H1 (cell line): ENCODE results near the gene PLPPR1. TPM values are rescaled to one million over a fixed set of nuclear protein-coding genes. Genes with fewer than 3 reads are reported as not detected.

Source experiments
- CTCF ChIA-PET: fragments of 300-600 bp; sonication (Branson Sonifier 250); formaldehyde crosslinking; loops from one replicate; lab custom pipeline; 2021; ENCODE audit not compliant: partially characterized antibody; lab: Charles Lee
- POLR2A ChIA-PET: fragments of 300-600 bp; sonication (Branson Sonifier 250); formaldehyde crosslinking; loops from one replicate; lab custom pipeline; 2021; ENCODE audit warnings: inconsistent platforms; ENCODE audit not compliant: partially characterized antibody; lab: Charles Lee
- DNase-seq, 2 experiments: peaks; one replicate each; pipeline versions ENCODE4 v3.0.0 to v3.0.0-alpha.2; 2010 to 2022; ENCODE audit warnings: low spot score in 2 of 2, low read depth in 1 of 2, mixed read lengths in 1 of 2
- FAIRE-seq: peaks from 2 replicates; lab custom pipeline; 2011; peaks lifted over from hg19 to GRCh38; lab: Jason Lieb, UNC
- H2AFZ ChIP-seq: 2 replicates; pipeline ENCODE4 v1.8.1; 2012; ENCODE audit warnings: low read length, inconsistent platforms
- H2AK5ac ChIP-seq: 2 replicates; pipeline ENCODE4 v1.6.1; 2013; ENCODE audit warnings: low read depth, low read length
- H2BK120ac ChIP-seq: replicated peaks from 2 replicates; pipeline ENCODE3; 2013; ENCODE audit warnings: low read depth, low read length, inconsistent platforms
- H2BK12ac ChIP-seq: 2 replicates; pipeline ENCODE4 v1.6.1; 2013; ENCODE audit warnings: low read depth, low read length
- H2BK15ac ChIP-seq: 2 replicates; pipeline ENCODE4 v1.6.1; 2013; ENCODE audit warnings: low read length
- H2BK20ac ChIP-seq: 2 replicates; pipeline ENCODE4 v1.6.1; 2013; ENCODE audit warnings: low read length
- H2BK5ac ChIP-seq: 2 replicates; pipeline ENCODE4 v1.6.1; 2013; ENCODE audit warnings: low read depth, low read length
- H3K14ac ChIP-seq: 2 replicates; pipeline ENCODE4 v1.6.1; 2013; ENCODE audit warnings: inconsistent platforms; ENCODE audit not compliant: insufficient read length
- H3K18ac ChIP-seq: 2 replicates; pipeline ENCODE4 v1.6.1; 2013; ENCODE audit warnings: low read length; ENCODE audit errors: extremely low read depth
- H3K23ac ChIP-seq: 2 replicates; pipeline ENCODE4 v1.6.1; 2013; ENCODE audit warnings: inconsistent platforms; ENCODE audit not compliant: insufficient read length
- H3K23me2 ChIP-seq: 2 replicates; pipeline ENCODE4 v1.6.1; 2013; ENCODE audit warnings: low read depth, low read length
- H3K27ac ChIP-seq: 2 replicates; pipeline ENCODE4 v1.6.1; 2011; ENCODE audit warnings: low read depth, low read length, inconsistent platforms
- H3K27me3 ChIP-seq, 4 experiments: replicated peaks in 1 of 4; 1 replicate in 1 of 4; 2 replicates in 3 of 4; pipeline versions ENCODE4 v1.6.1 to v1.8.1; 2011 to 2013; ENCODE audit warnings: low read length in 3 of 4, mild to moderate bottlenecking in 3 of 4, inconsistent platforms in 2 of 4, mixed read lengths in 2 of 4, moderate library complexity in 1 of 4; ENCODE audit not compliant: control insufficient read depth in 3 of 4, insufficient read depth in 3 of 4; ENCODE audit errors: extremely low read depth in 1 of 4
- H3K36me3 ChIP-seq, 4 experiments: 2 replicates each; pipeline versions ENCODE4 v1.6.1 to v1.8.1; 2011 to 2013; ENCODE audit warnings: mild to moderate bottlenecking in 4 of 4, low read length in 3 of 4, moderate library complexity in 2 of 4, control low read depth in 1 of 4, inconsistent platforms in 1 of 4; ENCODE audit not compliant: insufficient read depth in 4 of 4, control insufficient read depth in 2 of 4
- H3K4ac ChIP-seq: replicated peaks from 2 replicates; pipeline ENCODE3; 2013; ENCODE audit warnings: low read length, low read depth, mixed read lengths, inconsistent platforms; ENCODE audit not compliant: insufficient read length
- H3K4me1 ChIP-seq, 4 experiments: replicated peaks in 1 of 4; 1 replicate in 1 of 4; 2 replicates in 3 of 4; pipeline versions ENCODE4 v1.6.1 to v1.8.1; 2011 to 2013; ENCODE audit warnings: low read length in 3 of 4, inconsistent platforms in 2 of 4, mixed read lengths in 1 of 4; ENCODE audit not compliant: insufficient read depth in 4 of 4, control insufficient read depth in 3 of 4
- H3K4me2 ChIP-seq, 2 experiments: 2 replicates each; pipeline versions ENCODE4 v1.6.1 to v1.8.1; 2011 to 2013; ENCODE audit warnings: low read depth in 2 of 2, low read length in 2 of 2, control low read depth in 1 of 2, inconsistent platforms in 1 of 2, mild to moderate bottlenecking in 1 of 2; ENCODE audit not compliant: insufficient read depth in 1 of 2
- H3K4me3 ChIP-seq, 4 experiments: fragments of 200-600, 300-600 bp in 1 of 4; sonication (generic), shearing (Covaris generic), sonication (Bioruptor Twin) in 1 of 4; 2 replicates each; pipeline versions ENCODE4 v1.5.1 to v1.8.1; 2011 to 2016; ENCODE audit warnings: low read length in 4 of 4, low read depth in 3 of 4, control low read depth in 2 of 4, inconsistent platforms in 2 of 4, mild to moderate bottlenecking in 2 of 4, mixed read lengths in 1 of 4, moderate library complexity in 1 of 4; ENCODE audit not compliant: insufficient read depth in 2 of 4; ENCODE audit errors: extremely low read depth in 1 of 4
- H3K56ac ChIP-seq: replicated peaks from 2 replicates; pipeline ENCODE3; 2013; ENCODE audit warnings: low read depth, mild to moderate bottlenecking, mixed read lengths, low read length, inconsistent platforms; ENCODE audit not compliant: insufficient read length
- H3K79me1 ChIP-seq: 2 replicates; pipeline ENCODE4 v1.6.1; 2013; ENCODE audit warnings: low read depth, low read length, control low read depth
- H3K79me2 ChIP-seq, 2 experiments: 2 replicates each; pipeline versions ENCODE4 v1.6.1 to v1.8.1; 2012 to 2013; ENCODE audit warnings: low read length in 2 of 2, mild to moderate bottlenecking in 2 of 2, inconsistent platforms in 1 of 2; ENCODE audit not compliant: insufficient read depth in 2 of 2, control insufficient read depth in 1 of 2
- H3K9ac ChIP-seq, 4 experiments: replicated peaks in 1 of 4; 1 replicate in 1 of 4; 2 replicates in 3 of 4; pipeline versions ENCODE4 v1.6.1 to v1.8.1; 2011 to 2013; ENCODE audit warnings: low read depth in 3 of 4, low read length in 3 of 4, control low read depth in 2 of 4, mild to moderate bottlenecking in 2 of 4, moderate library complexity in 2 of 4, inconsistent platforms in 1 of 4; ENCODE audit errors: extremely low read depth in 1 of 4
- H3K9me3 ChIP-seq, 2 experiments: 2 replicates each; pipeline versions ENCODE4 v1.6.1 to v1.8.1; 2012 to 2013; ENCODE audit warnings: mild to moderate bottlenecking in 2 of 2, moderate library complexity in 2 of 2, control low read depth in 1 of 2, inconsistent platforms in 1 of 2, low read depth in 1 of 2, low read length in 1 of 2, mixed read lengths in 1 of 2; ENCODE audit not compliant: insufficient read depth in 2 of 2
- H4K20me1 ChIP-seq, 2 experiments: replicated peaks in 1 of 2; 2 replicates each; pipeline versions ENCODE3 to v1.8.1; 2011 to 2013; ENCODE audit warnings: inconsistent platforms in 2 of 2, low read length in 2 of 2, mild to moderate bottlenecking in 1 of 2; ENCODE audit not compliant: insufficient read depth in 2 of 2, control insufficient read depth in 1 of 2
- H4K5ac ChIP-seq: 2 replicates; pipeline ENCODE4 v1.6.1; 2013; ENCODE audit warnings: low read length, low read depth, mixed read lengths, inconsistent platforms; ENCODE audit not compliant: insufficient read length
- H4K8ac ChIP-seq: 2 replicates; pipeline ENCODE4 v1.8.0; 2013; ENCODE audit warnings: mild to moderate bottlenecking, moderate library complexity, low read length, inconsistent platforms; ENCODE audit not compliant: insufficient read depth; ENCODE audit errors: extremely low read depth
- H4K91ac ChIP-seq: replicated peaks from 2 replicates; pipeline ENCODE3; 2013; ENCODE audit warnings: low read length, mixed read lengths, inconsistent platforms; ENCODE audit not compliant: insufficient read length
- ASH2L ChIP-seq: fragments of 200-600, 300-600 bp; sonication (generic); IDR thresholded peaks from one replicate; pipeline ENCODE4 v1.7.1; 2017; ENCODE audit warnings: low read length
- CHD1 ChIP-seq: IDR thresholded peaks from 2 replicates; pipeline ENCODE4 v1.6.1; 2012; ENCODE audit warnings: low read depth, low read length, improper control_type of control experiment
- GABPA ChIP-seq: IDR thresholded peaks from 2 replicates; pipeline ENCODE4 v1.6.1; 2011; ENCODE audit warnings: mild to moderate bottlenecking, low read length, moderate library complexity, borderline replicate concordance; ENCODE audit not compliant: insufficient read depth
- HDAC2 ChIP-seq, 2 experiments: fragments of 300-600 bp in 1 of 2; sonication (generic) in 1 of 2; IDR thresholded peaks; 2 replicates each; pipeline ENCODE4 v1.6.1; 2011 to 2012; ENCODE audit warnings: low read depth in 2 of 2, low read length in 2 of 2, mild to moderate bottlenecking in 2 of 2, moderate library complexity in 2 of 2, borderline replicate concordance in 1 of 2, inconsistent platforms in 1 of 2
- JUND ChIP-seq: IDR thresholded peaks from 2 replicates; pipeline ENCODE4 v1.6.1; 2011; ENCODE audit warnings: mild to moderate bottlenecking, improper control_type of control experiment, low read length
- KDM4A ChIP-seq: IDR thresholded peaks from one replicate; pipeline ENCODE4 v1.7.1; 2012; ENCODE audit warnings: low read depth, mild to moderate bottlenecking, moderate library complexity, low read length, inconsistent platforms; ENCODE audit not compliant: severe bottlenecking
- NANOG ChIP-seq: IDR thresholded peaks from 2 replicates; pipeline ENCODE4 v1.6.1; 2011; ENCODE audit warnings: low read length, low read depth, mild to moderate bottlenecking, inconsistent platforms; ENCODE audit not compliant: insufficient read depth, poor library complexity, severe bottlenecking
- PHF8 ChIP-seq: fragments of 200-600 bp; sonication (generic); conservative IDR thresholded peaks from 2 replicates; pipeline ENCODE4 v1.7.1; 2012; ENCODE audit warnings: low read depth, mild to moderate bottlenecking, inconsistent platforms, low read length, moderate library complexity
- RNF2 ChIP-seq: fragments of 200-900, 300-1000 bp; sonication (generic); IDR thresholded peaks from 2 replicates; pipeline ENCODE4 v1.7.1; 2016; ENCODE audit warnings: borderline replicate concordance, low read depth, mild to moderate bottlenecking, antibody characterized with exemption, low read length; ENCODE audit not compliant: poor library complexity, severe bottlenecking; ENCODE audit errors: missing control alignments
- RXRA ChIP-seq: IDR thresholded peaks from 2 replicates; pipeline ENCODE4 v1.6.1; 2011; ENCODE audit warnings: low read depth, mild to moderate bottlenecking, low read length, moderate library complexity; ENCODE audit not compliant: insufficient read depth
- SIN3A ChIP-seq, 2 experiments: IDR thresholded peaks in 1 of 2; conservative IDR thresholded peaks in 1 of 2; 2 replicates each; pipeline ENCODE4 v1.6.1; 2011 to 2012; ENCODE audit warnings: low read length in 2 of 2, improper control_type of control experiment in 1 of 2, low read depth in 1 of 2, mild to moderate bottlenecking in 1 of 2
- SIRT6 ChIP-seq: IDR thresholded peaks from one replicate; pipeline ENCODE4 v1.7.1; 2012; ENCODE audit warnings: low read length, inconsistent platforms
- TCF12 ChIP-seq: IDR thresholded peaks from 2 replicates; pipeline ENCODE4 v1.6.1; 2011; ENCODE audit warnings: low read depth, mild to moderate bottlenecking, low read length
- WGBS, 2 experiments: shearing (Covaris generic) in 1 of 2; methylation state at CpG; one replicate each; pipeline versions ENCODE4 v1.1.6 to v1.1.7; 2013 to 2015; ENCODE audit warnings: low lambda C conversion rate in 2 of 2, mixed read lengths in 2 of 2, inconsistent platforms in 1 of 2, low coverage in 1 of 2, missing lambda C conversion rate in 1 of 2; ENCODE audit not compliant: insufficient replicate concordance in 2 of 2, insufficient coverage in 1 of 2, insufficient read length in 1 of 2; ENCODE audit errors: extremely low coverage in 1 of 2, missing lambda C conversion rate in 1 of 2; 5-methylcytosine and 5-hydroxymethylcytosine counted together
- polyA plus RNA-seq, 7 experiments: library from polyadenylated mRNA; depleted of rRNA in 3 of 7; stranded (reverse) in 5 of 7; unstranded in 2 of 7; fragments of >200 nt in 5 of 7; fragments of 200-250 nt in 2 of 7; gene quantifications; 1 replicate in 5 of 7; 2 replicates in 1 of 7; 4 replicates in 1 of 7; pipeline versions ENCODE4 v1.2.1 to v1.2.3, GENCODE V29; 2011 to 2013; ENCODE audit warnings: missing spikeins in 2 of 7, mixed read lengths in 2 of 7
- total RNA-seq: library from RNA; stranded (reverse); fragmentation: NEBNext Ultra II Directional; extraction: Animal tissue kit (Norgen Biotek cat#: 25700); gene quantifications from 2 replicates; pipeline ENCODE4 v1.2.1, GENCODE V29; 2021

The PLPPR1 gene
- total and polyA plus RNA-seq, 2 of the 8 experiments (the other 6 are each of a cell fraction or from before 2014, with no cell fraction given) = 1.4 to 1.8 TPM

DNA sequence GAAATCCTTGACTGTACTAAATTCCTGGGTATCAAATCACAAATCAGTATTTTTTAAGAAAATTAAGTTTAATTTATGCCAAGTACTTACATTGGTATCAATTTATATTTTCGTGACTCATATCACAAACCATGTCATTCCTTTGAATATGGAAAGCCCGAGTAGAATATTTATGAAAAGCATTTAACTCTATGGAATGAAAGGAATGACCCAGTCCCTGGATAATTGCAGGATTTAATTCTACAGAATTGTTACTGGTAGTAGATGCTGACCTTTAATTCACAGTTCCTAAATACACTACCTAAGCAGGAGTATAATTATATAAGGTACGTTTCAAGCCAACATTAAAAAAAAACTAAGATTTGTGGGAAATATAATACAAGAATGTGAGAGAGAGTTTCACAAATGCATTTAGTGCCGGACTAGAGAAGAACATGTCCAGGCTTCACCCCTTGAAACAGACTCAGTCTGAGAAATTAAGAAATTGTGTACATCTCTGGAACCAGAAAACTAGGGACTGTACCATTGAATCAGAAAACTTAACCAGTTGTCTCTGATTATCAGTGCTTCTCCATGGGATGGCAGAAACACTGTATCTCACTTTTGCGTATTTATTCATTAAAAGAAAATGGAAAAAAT is 28.5 kb upstream of the PLPPR1 start:
- Histone ChIP-seq H3K9ac (no peak overlapping the region), H3K79me1 (no peaks in the 10 kb centered on the region), H3K4me1 (no peaks in the 10 kb centered on the region), H3K23me2 (no peaks in the 10 kb centered on the region), H3K4me2 (no peak overlapping the region), H3K27me3 (no peaks in the 10 kb centered on the region), H3K4me3 (no peak overlapping the region), H3K56ac (no peak overlapping the region), H4K20me1 (no peaks in the 10 kb centered on the region), H4K5ac (no peak overlapping the region), H4K8ac (no peak overlapping the region), H2BK12ac (no peak overlapping the region), H3K27ac (no peak overlapping the region), H2BK15ac (no peak overlapping the region), H2BK20ac (no peak overlapping the region), H3K18ac (no peak overlapping the region), H2AK5ac (no peak overlapping the region), H2BK5ac (no peak overlapping the region), H2AFZ (no peak overlapping the region), H3K4ac (no peak overlapping the region), H4K91ac (no peak overlapping the region), H2BK120ac (no peak overlapping the region), H3K23ac (no peak overlapping the region), H3K14ac (no peak overlapping the region), H3K36me3 (no peaks in the 10 kb centered on the region), H3K79me2 (no peaks in the 10 kb centered on the region), H3K9me3 (no peaks in the 10 kb centered on the region)
- 91% methylated on average over 5 of the region's 5 CpGs; no CpG with 5 or more reads in 1 of the 2 experiments for WGBS, 2 experiments
- no peak for DNase-seq
- TF ChIP-seq HDAC2 (IDR thresholded peaks at IDR 0.05; ENCODE audit: borderline replicate concordance in 1 of 2, low read depth in 2 of 2, low read length in 2 of 2) (no peak), ASH2L (no peak), GABPA (no peak), NANOG (no peak), RXRA (no peak), RNF2 (no peak), PHF8 (no peak), SIN3A (conservative IDR thresholded peaks at IDR 0.05 in 1 of 2, IDR thresholded peaks at IDR 0.05 in 1 of 2; ENCODE audit: low read depth in 1 of 2, low read length in 2 of 2) (no peak), KDM4A (no peak), SIRT6 (no peak), TCF12 (no peak), CHD1 (no peak), JUND (no peak)
- CTCF ChIA-PET = no interaction called here
- FAIRE-seq = no peak
- POLR2A ChIA-PET = no interaction called here
